ENCODE data around the gene DIAPH2.

- TF ChIP-seq POLR2A (IDR thresholded peaks at IDR 0.05; ENCODE audit: low read depth, low read length): no peak
- no peak for TF ChIP-seq SPI1 (IDR thresholded peaks at IDR 0.05; ENCODE audit: low read depth, low read length)
- TF ChIP-seq POLR2AphosphoS5 (IDR thresholded peaks at IDR 0.05; ENCODE audit: low read depth, low read length): no peak
Observed at GRCh38 chrX:97524997-97525396, 840.4 kb downstream of the DIAPH2 start.

Measured in GM12891 (cell line).